ENCODE measurements around the gene DPY19L1. TPM values are rescaled to one million over a fixed set of nuclear protein-coding genes. Genes with fewer than 3 reads are reported as not detected.

The DPY19L1 gene
- total RNA-seq, 2 donors from 2014 or later, result 35.8 to 75.1 TPM

DNA sequence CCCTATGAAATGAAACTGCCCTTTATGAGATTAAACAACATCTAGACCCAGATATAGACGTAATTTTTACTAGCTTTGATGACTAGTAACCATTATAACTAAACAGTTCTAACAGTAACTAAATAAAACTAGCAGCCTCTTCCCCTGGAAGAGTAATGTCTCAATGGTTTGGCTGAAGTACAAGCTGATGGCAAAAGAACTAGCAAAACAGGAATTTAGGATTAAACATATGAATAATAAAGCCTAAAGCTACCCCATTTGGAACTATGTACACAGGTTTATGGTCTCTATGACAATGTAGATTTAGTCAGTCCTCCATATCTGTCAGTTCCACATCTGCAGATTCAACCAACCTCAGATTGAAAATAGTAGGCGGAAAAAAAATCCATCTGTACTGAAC lies 6.4 kb downstream of the DPY19L1 start:
- Mint-ChIP-seq H3K27me3 (ENCODE audit: insufficient read depth) (peaks cover 34% of the 10 kb centered on the region), H3K9me3 (no peaks in the 10 kb centered on the region), H3K27ac (no peak overlapping the region), H3K4me3 (no peak overlapping the region), H3K4me1 (peaks cover 33% of the 10 kb centered on the region), H3K36me3 (ENCODE audit: low read depth) (no peaks in the 10 kb centered on the region)
- TF ChIP-seq, protein P1, sequence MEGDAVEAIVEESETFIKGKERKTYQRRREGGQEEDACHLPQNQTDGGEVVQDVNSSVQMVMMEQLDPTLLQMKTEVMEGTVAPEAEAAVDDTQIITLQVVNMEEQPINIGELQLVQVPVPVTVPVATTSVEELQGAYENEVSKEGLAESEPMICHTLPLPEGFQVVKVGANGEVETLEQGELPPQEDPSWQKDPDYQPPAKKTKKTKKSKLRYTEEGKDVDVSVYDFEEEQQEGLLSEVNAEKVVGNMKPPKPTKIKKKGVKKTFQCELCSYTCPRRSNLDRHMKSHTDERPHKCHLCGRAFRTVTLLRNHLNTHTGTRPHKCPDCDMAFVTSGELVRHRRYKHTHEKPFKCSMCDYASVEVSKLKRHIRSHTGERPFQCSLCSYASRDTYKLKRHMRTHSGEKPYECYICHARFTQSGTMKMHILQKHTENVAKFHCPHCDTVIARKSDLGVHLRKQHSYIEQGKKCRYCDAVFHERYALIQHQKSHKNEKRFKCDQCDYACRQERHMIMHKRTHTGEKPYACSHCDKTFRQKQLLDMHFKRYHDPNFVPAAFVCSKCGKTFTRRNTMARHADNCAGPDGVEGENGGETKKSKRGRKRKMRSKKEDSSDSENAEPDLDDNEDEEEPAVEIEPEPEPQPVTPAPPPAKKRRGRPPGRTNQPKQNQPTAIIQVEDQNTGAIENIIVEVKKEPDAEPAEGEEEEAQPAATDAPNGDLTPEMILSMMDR (conservative IDR thresholded peaks at IDR 0.05), result no peak
- no peak for DNase-seq
- H3K27ac ChIP-seq (ENCODE audit: low read depth, low read length), result no peak overlapping the region
- peaks cover 3% of the 10 kb centered on the region for H3K4me1 ChIP-seq (ENCODE audit: control insufficient read depth, insufficient read depth, low read length)
- H3K27me3 ChIP-seq (ENCODE audit: control insufficient read depth, insufficient read depth, low read length, poor library complexity, severe bottlenecking), result peaks cover 29% of the 10 kb centered on the region
- WGBS, 2 experiments (ENCODE audit: insufficient coverage in 1 of 2, insufficient read length in 1 of 2), result 80 to 91% methylated on average over 1 to 2 of the region's 2 CpGs
- no peak overlapping the region for H3K9ac ChIP-seq (ENCODE audit: extremely low read depth, low read length, poor library complexity, severe bottlenecking)
- no peak overlapping the region for H3K4me3 ChIP-seq (ENCODE audit: low read length)
- no peaks in the 10 kb centered on the region for H3K9me3 ChIP-seq (ENCODE audit: control insufficient read depth, low read length)
- H3K36me3 ChIP-seq (ENCODE audit: control insufficient read depth, insufficient read depth, low read length), result no peaks in the 10 kb centered on the region

DNA sequence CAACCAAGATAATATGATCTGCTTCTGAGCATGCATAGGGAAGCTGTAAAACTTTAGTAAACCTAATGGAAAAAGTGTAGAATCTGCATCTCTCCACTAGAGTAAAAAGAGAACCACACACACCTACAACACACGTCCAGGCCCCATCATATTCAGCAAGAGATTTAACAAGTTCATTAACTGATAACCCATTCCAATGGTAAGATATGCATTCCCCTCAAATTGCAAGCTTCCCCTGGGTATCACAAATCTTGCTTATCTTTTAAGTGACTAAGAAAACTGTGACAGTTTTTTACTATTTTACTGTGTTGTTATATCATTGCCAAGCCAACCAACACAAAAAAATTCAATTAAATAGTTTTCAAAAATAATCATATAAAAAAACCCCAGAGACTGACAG lies 8.0 kb downstream of the DPY19L1 start:
- H3K4me3 ChIP-seq (ENCODE audit: low read length), result no peak overlapping the region
- H3K27me3 ChIP-seq (ENCODE audit: control insufficient read depth, insufficient read depth, low read length, poor library complexity, severe bottlenecking), result peaks cover 19% of the 10 kb centered on the region
- no peaks in the 10 kb centered on the region for H3K9me3 ChIP-seq (ENCODE audit: control insufficient read depth, low read length)
- H3K9ac ChIP-seq (ENCODE audit: extremely low read depth, low read length, poor library complexity, severe bottlenecking), result no peak overlapping the region
- WGBS, 2 experiments (ENCODE audit: insufficient coverage in 1 of 2, insufficient read length in 1 of 2), result 72% methylated on average over 1 of the region's 1 CpG; no CpG with 5 or more reads in 1 of the 2 experiments
- H3K4me1 ChIP-seq (ENCODE audit: control insufficient read depth, insufficient read depth, low read length), result no peaks in the 10 kb centered on the region
- Mint-ChIP-seq H3K27ac (no peak overlapping the region), H3K4me3 (no peak overlapping the region), H3K4me1 (peaks cover 28% of the 10 kb centered on the region), H3K27me3 (ENCODE audit: insufficient read depth) (peaks cover 21% of the 10 kb centered on the region), H3K9me3 (no peaks in the 10 kb centered on the region), H3K36me3 (ENCODE audit: low read depth) (no peaks in the 10 kb centered on the region)
- TF ChIP-seq, protein P1 (conservative IDR thresholded peaks at IDR 0.05), result no peak
- no peak overlapping the region for H3K27ac ChIP-seq (ENCODE audit: low read depth, low read length)
- no peak for DNase-seq
- no peaks in the 10 kb centered on the region for H3K36me3 ChIP-seq (ENCODE audit: control insufficient read depth, insufficient read depth, low read length)

- no peak overlapping the region for H3K4me3 Mint-ChIP-seq
- H3K9me3 ChIP-seq (ENCODE audit: control insufficient read depth, low read length), result no peaks in the 10 kb centered on the region
- DNase-seq, result peak; percentile 52
- H3K27me3 ChIP-seq (ENCODE audit: control insufficient read depth, insufficient read depth, low read length, poor library complexity, severe bottlenecking), result no peaks in the 10 kb centered on the region
- TF ChIP-seq, protein P1 (conservative IDR thresholded peaks at IDR 0.05), result no peak
- H3K27me3 Mint-ChIP-seq (ENCODE audit: insufficient read depth), result no peaks in the 10 kb centered on the region
- H3K9ac ChIP-seq (ENCODE audit: extremely low read depth, low read length, poor library complexity, severe bottlenecking), result no peak overlapping the region
- H3K36me3 ChIP-seq (ENCODE audit: control insufficient read depth, insufficient read depth, low read length), result no peaks in the 10 kb centered on the region
- no peaks in the 10 kb centered on the region for H3K9me3 Mint-ChIP-seq
- H3K27ac ChIP-seq (ENCODE audit: low read depth, low read length), result no peak overlapping the region
- H3K4me1 ChIP-seq (ENCODE audit: control insufficient read depth, insufficient read depth, low read length), result no peaks in the 10 kb centered on the region
- peaks cover 16% of the 10 kb centered on the region for H3K4me1 Mint-ChIP-seq
- no peaks in the 10 kb centered on the region for H3K36me3 Mint-ChIP-seq (ENCODE audit: low read depth)
- H3K27ac Mint-ChIP-seq, result peak overlapping the region; percentile 33
- H3K4me3 ChIP-seq (ENCODE audit: low read length), result no peak overlapping the region
These were observed 11.1 kb downstream of the DPY19L1 start for GRCh38 chr7:35026150-35026549.

All from endodermal cell (in vitro differentiated cells).